ENCODE measurements around the gene ZIC4.

The ZIC4 gene

GRCh38 chr3:147341727-147342126 is 64.6 kb downstream of the ZIC4 start:
- no peak for DNase-seq

GRCh38 chr3:147336543-147337278 is 69.6 kb downstream of the ZIC4 start:
- DNase-seq, result no peak
